Ishikawa (cell line): ENCODE results near the gene CBX1.

Experiments used
- CREB1 ChIP-seq: IDR thresholded peaks from 2 replicates; pipeline ENCODE4 v1.6.1; 2012; ENCODE audit warnings: low read depth
- FOXM1 ChIP-seq: IDR thresholded peaks from 2 replicates; pipeline ENCODE4 v1.6.1; 2012; ENCODE audit warnings: low read depth, borderline replicate concordance
- NFIC ChIP-seq: IDR thresholded peaks from 2 replicates; pipeline ENCODE4 v1.6.1; 2012
- RAD21 ChIP-seq: IDR thresholded peaks from 2 replicates; pipeline ENCODE4 v1.6.1; 2012; ENCODE audit warnings: low read depth
- TCF12 ChIP-seq: IDR thresholded peaks from 2 replicates; pipeline ENCODE4 v1.6.1; 2012; ENCODE audit warnings: low read depth
- TF ChIP-seq, protein P1 (sequence below): IDR thresholded peaks from 2 replicates; pipeline ENCODE4 v1.6.1; 2012
- TF ChIP-seq, protein P2 (sequence below): IDR thresholded peaks from 2 replicates; pipeline ENCODE4 v1.6.1; 2012; ENCODE audit warnings: low read depth, mild to moderate bottlenecking

GRCh38 chr17:48101012-48101720, at the start of gene CBX1:
- TF ChIP-seq CREB1 = no peak
- TF ChIP-seq, protein P1, sequence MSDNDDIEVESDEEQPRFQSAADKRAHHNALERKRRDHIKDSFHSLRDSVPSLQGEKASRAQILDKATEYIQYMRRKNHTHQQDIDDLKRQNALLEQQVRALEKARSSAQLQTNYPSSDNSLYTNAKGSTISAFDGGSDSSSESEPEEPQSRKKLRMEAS = peak; percentile 50
- TF ChIP-seq TCF12 = no peak; the same call in 1 of the 2 replicates
- no peak for TF ChIP-seq FOXM1
- no peak for TF ChIP-seq RAD21
- TF ChIP-seq, protein P2, sequence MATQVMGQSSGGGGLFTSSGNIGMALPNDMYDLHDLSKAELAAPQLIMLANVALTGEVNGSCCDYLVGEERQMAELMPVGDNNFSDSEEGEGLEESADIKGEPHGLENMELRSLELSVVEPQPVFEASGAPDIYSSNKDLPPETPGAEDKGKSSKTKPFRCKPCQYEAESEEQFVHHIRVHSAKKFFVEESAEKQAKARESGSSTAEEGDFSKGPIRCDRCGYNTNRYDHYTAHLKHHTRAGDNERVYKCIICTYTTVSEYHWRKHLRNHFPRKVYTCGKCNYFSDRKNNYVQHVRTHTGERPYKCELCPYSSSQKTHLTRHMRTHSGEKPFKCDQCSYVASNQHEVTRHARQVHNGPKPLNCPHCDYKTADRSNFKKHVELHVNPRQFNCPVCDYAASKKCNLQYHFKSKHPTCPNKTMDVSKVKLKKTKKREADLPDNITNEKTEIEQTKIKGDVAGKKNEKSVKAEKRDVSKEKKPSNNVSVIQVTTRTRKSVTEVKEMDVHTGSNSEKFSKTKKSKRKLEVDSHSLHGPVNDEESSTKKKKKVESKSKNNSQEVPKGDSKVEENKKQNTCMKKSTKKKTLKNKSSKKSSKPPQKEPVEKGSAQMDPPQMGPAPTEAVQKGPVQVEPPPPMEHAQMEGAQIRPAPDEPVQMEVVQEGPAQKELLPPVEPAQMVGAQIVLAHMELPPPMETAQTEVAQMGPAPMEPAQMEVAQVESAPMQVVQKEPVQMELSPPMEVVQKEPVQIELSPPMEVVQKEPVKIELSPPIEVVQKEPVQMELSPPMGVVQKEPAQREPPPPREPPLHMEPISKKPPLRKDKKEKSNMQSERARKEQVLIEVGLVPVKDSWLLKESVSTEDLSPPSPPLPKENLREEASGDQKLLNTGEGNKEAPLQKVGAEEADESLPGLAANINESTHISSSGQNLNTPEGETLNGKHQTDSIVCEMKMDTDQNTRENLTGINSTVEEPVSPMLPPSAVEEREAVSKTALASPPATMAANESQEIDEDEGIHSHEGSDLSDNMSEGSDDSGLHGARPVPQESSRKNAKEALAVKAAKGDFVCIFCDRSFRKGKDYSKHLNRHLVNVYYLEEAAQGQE = no peak
- TF ChIP-seq NFIC = peak; percentile 37; the same call in 1 of the 2 replicates
